ENCODE results near the gene KCNMB2.

The KCNMB2 gene

DNA sequence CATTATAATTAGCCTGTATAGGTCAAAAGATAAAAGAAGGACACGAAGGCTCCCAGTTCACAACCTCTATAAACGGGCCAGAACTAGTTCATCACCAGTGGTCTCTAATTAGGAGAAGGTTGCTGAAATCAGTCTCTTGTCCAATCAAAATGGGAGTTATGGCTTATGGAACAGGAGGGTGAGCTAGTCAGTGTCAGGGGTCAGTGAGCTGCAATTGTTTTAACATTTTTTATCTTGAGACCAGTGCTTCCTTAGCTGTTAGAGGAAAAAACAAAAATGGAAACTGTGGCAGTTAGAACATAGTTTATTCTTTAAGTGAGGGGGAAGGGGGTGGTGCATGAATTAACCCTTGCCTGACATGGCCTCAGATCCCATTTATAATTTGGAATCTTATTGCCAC, 141.7 kb downstream of the KCNMB2 start:
- H3K27ac ChIP-seq, result no peak overlapping the region
- no peak for TF ChIP-seq CTCF (IDR thresholded peaks at IDR 0.05)
- no peak for TF ChIP-seq ZFX (IDR thresholded peaks at IDR 0.05; ENCODE audit: borderline replicate concordance)

DNA sequence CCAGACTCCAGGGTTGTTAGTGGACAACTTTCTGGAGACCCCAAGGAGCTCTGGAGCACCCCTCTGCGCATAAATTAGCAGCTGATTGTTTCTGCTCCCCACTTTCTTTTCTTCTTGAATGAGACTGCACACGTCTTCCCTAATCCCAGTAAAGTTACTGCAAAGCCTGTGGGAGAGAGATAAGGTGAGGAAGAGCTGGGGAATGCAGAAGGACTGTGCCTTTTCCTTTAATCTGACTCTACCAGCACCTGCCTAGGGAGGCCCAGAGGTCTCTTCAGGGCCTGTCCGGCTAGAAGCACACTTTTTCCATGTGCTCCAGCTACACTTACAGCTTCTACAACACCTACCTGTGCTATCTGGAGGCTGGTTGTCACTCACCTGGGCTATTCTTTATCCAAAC, 143.8 kb downstream of the KCNMB2 start:
- H3K27ac ChIP-seq, result no peak overlapping the region
- TF ChIP-seq CTCF (IDR thresholded peaks at IDR 0.05) (no peak), ZFX (IDR thresholded peaks at IDR 0.05; ENCODE audit: borderline replicate concordance) (no peak)

DNA sequence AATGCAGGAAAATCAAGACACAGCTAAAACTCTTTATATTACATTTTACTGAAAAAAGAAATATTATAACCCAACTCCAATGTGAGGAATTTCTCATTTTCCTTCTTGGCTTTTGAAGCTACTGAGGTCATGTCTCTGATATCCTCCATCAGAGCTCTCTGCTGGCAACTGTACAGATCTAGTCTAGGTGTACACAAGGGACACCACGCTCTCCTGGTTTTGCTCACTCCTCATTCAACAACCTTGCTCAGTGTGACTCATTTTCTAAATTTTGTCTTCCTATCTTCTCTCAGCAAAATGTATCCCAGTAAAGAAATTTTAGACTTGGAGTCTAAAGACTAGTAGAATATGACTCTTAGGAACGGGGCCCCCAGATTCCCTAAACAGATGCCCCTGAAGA, 144.3 kb downstream of the KCNMB2 start:
- H3K27ac ChIP-seq, result no peak overlapping the region
- TF ChIP-seq CTCF (IDR thresholded peaks at IDR 0.05) (no peak), ZFX (IDR thresholded peaks at IDR 0.05; ENCODE audit: borderline replicate concordance) (no peak)

- TF ChIP-seq CTCF (IDR thresholded peaks at IDR 0.05) (no peak), ZFX (IDR thresholded peaks at IDR 0.05; ENCODE audit: borderline replicate concordance) (no peak)
- H3K27ac ChIP-seq, result no peak overlapping the region
Observed at GRCh38 chr3:178684881-178685590, 148.8 kb downstream of the KCNMB2 start.

DNA sequence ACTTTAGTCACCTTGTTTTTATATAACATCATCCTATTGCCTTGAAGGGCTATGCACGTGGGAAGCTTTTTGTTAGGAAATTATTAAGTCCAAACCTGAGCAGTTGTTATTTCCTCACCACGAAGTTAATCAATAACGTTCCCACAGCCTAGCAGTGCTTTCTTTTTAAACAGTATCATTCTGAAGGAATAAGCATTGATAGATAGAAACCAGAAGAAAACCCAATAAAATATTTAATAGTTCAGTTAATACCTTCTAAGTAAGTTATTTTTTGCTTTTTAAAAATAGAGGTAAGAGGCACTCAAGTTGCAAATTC, 149.3 kb downstream of the KCNMB2 start:
- no peak for TF ChIP-seq CTCF (IDR thresholded peaks at IDR 0.05)
- TF ChIP-seq ZFX (IDR thresholded peaks at IDR 0.05; ENCODE audit: borderline replicate concordance), result no peak
- H3K27ac ChIP-seq, result no peak overlapping the region

- no peak overlapping the region for H3K27ac ChIP-seq
- TF ChIP-seq CTCF (IDR thresholded peaks at IDR 0.05), result no peak
- no peak for TF ChIP-seq ZFX (IDR thresholded peaks at IDR 0.05; ENCODE audit: borderline replicate concordance)
Observed at GRCh38 chr3:178686826-178687225, 150.6 kb downstream of the KCNMB2 start.

- H3K27ac ChIP-seq, result no peak overlapping the region
- no peak for TF ChIP-seq ZFX (IDR thresholded peaks at IDR 0.05; ENCODE audit: borderline replicate concordance)
- TF ChIP-seq CTCF (IDR thresholded peaks at IDR 0.05), result no peak
Observed at GRCh38 chr3:178690571-178690970, 154.3 kb downstream of the KCNMB2 start.

All from 22Rv1 (cell line).